ENCODE data around the gene SLX9. TPM values are rescaled to one million over a fixed set of nuclear protein-coding genes. Genes with fewer than 3 reads are reported as not detected.

The SLX9 gene
- total RNA-seq, 2 donors from 2014 or later, result 21.4 to 24.8 TPM

DNA sequence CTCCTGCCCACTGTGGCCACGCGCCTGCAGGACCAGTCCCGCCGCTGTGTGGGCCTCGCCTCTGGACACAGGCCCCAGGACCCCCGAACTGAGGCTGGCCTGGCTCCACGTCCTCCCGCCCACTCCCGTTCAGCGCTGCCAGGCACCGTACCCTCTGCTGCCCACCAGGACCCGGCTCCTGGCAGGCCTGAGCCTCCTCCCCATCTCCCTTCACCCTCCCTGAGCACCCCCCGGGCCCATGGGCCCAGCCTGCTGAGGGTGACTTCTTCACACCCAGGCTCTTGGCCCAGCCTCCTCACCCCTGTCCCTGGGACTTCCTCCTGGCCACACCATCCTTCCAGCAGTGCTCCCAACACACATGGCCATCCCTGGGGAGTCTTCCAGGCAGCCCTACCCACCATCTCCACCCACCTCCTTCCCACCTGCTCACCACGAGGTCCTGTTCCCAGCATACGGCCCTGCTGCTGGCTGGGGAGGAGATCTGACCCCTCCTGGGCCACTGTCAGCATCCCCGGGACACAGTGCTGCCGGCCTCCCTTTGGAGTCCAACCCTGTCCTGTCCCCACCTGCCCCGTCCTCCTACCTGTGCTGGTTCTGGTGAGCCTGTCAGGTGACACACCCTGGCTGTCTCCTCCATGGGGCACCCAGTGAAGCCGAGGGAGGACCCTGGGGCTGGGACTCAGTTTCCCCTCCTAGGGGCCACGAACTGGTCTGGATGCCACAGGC is 53.7 kb downstream of the SLX9 start:
- Histone ChIP-seq H3K27me3 (replicated peaks; ENCODE audit: insufficient read depth) (no peaks in the 10 kb centered on the region), H3K4me1 (replicated peaks) (no peaks in the 10 kb centered on the region), H3K4me3 (no peak overlapping the region), H3K36me3 (no peaks in the 10 kb centered on the region), H3K9me3 (no peaks in the 10 kb centered on the region), H3K27ac (no peak overlapping the region)
- intact Hi-C loops (cut with DNase I), result loop anchor here (2.0 to 5.0 kb wide), 3 partner anchors 39 to 139 kb away; no protein-coding TSS in a partner anchor
- TF ChIP-seq POLR2A (IDR thresholded peaks at IDR 0.05), result no peak
- DNase-seq (ENCODE audit: low spot score), result no peak
- WGBS, result 88% methylated on average over 18 of the region's 20 CpGs

DNA sequence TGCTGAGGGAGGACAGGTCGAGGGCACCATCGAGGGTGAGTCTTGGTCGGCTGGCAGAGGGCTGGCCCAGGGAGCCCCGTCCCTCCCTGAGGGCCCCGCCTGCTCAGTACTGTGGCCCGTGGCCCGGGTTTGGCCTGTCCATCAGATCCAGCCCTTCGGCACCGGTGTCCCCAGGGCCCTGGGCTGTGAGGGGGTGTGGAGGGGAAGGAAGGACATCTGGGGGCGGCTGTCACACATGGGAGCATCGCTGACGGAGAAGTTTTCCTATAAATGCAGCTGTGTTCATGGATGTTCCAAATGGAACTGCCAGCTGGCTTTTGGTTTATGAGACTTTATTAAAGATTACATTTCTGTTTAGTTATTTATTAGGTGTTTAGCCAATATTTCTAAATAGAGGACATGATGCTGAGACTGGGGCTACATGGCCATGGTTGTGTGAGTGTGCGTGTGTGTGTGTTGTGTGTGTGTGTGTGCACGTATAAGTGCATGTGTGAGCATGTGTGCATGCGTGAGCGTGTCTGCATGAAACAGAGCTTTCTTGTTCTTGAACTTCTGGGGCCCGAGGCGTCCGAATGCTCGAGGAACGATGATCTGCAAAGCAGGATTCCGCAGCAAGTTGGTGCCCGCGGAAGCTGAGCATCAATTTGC is 54.3 kb downstream of the SLX9 start:
- no peak for DNase-seq (ENCODE audit: low spot score)
- H3K9me3 ChIP-seq, result no peaks in the 10 kb centered on the region
- no peak overlapping the region for H3K4me3 ChIP-seq
- no peaks in the 10 kb centered on the region for H3K27me3 ChIP-seq (replicated peaks; ENCODE audit: insufficient read depth)
- H3K27ac ChIP-seq, result no peak overlapping the region
- intact Hi-C loops (cut with DNase I), result loop anchor here (5.0 kb wide), 2 partner anchors 38 to 138 kb away; no protein-coding TSS in a partner anchor
- no peaks in the 10 kb centered on the region for H3K36me3 ChIP-seq
- TF ChIP-seq POLR2AphosphoS5 (IDR thresholded peaks at IDR 0.05), result no peak
- WGBS, result 51% methylated on average over 24 of the region's 24 CpGs
- H3K4me1 ChIP-seq (replicated peaks), result no peaks in the 10 kb centered on the region

DNA sequence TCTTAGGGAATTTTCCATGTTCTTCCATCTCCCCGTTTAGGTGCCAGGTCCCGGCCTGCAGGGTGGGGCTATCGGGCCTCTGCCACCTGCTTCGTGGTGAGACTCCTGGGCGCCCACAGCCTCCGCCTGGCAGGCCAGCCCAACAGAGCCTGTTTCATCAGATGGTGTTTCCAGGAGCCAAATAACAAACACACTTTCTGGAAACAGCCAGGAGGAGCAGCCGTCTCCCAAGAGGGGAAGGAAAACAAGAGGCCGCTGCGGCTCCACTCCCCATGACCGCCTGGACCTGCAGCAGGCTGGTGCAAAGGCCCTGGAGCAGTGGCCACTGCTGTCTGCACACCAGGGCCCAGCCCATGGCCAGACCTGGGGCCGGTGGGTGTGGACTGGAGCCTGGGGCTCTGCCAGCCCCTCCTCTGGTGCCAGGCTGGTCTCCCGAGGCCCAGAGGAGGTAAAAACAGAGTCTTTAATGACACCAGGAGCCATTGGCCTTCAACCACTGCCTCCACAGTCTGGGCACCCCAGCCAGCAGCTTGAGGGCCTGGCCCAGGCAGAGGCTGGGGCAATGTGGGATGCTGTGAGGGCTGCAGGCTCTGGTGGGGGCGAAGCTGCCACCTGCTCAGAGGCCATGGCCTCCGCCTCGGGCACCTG is 55.0 kb downstream of the SLX9 start:
- 62% methylated on average over 15 of the region's 15 CpGs for WGBS
- Histone ChIP-seq H3K27me3 (replicated peaks; ENCODE audit: insufficient read depth) (no peaks in the 10 kb centered on the region), H3K9me3 (no peaks in the 10 kb centered on the region), H3K36me3 (no peaks in the 10 kb centered on the region), H3K4me3 (no peak overlapping the region), H3K4me1 (replicated peaks) (no peaks in the 10 kb centered on the region), H3K27ac (no peak overlapping the region)
- intact Hi-C loops (cut with DNase I), result loop anchor here (5.0 kb wide), 2 partner anchors 37 to 137 kb away; no protein-coding TSS in a partner anchor
- TF ChIP-seq POLR2AphosphoS5 (IDR thresholded peaks at IDR 0.05) (no peak), POLR2A (IDR thresholded peaks at IDR 0.05) (no peak)
- TF ChIP-seq, protein P1, sequence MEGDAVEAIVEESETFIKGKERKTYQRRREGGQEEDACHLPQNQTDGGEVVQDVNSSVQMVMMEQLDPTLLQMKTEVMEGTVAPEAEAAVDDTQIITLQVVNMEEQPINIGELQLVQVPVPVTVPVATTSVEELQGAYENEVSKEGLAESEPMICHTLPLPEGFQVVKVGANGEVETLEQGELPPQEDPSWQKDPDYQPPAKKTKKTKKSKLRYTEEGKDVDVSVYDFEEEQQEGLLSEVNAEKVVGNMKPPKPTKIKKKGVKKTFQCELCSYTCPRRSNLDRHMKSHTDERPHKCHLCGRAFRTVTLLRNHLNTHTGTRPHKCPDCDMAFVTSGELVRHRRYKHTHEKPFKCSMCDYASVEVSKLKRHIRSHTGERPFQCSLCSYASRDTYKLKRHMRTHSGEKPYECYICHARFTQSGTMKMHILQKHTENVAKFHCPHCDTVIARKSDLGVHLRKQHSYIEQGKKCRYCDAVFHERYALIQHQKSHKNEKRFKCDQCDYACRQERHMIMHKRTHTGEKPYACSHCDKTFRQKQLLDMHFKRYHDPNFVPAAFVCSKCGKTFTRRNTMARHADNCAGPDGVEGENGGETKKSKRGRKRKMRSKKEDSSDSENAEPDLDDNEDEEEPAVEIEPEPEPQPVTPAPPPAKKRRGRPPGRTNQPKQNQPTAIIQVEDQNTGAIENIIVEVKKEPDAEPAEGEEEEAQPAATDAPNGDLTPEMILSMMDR (IDR thresholded peaks at IDR 0.05), result no peak
- no peak for DNase-seq (ENCODE audit: low spot score)

DNA sequence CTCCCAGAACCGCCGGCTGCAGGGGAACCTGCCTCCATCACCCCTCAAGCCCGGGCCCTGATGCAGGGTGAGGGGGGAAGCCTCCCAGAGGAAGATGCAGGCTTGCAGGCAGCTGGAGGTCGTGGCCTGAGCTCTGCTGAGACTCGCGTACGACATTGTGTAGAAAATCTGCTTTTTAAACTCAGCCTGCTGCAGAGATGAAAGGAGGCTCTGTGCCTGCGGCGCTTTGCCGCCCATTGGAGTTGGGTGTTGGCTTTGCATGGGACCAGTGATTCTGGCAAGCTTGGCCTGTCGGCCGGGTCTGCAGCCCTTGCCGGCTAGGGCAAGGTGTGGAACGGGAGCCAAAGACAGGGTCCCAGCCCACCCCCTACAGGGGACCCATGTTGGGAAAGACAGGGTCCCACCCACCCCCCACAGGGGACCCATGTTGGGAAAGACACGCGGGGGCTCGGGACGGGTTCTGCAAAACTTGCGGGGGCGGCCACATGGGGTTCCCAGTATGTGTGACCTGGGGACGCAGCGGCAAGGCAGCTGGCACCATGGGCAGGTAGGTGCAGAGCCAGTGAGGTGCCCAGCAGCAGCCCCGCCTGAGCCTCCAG is 55.6 kb downstream of the SLX9 start:
- Histone ChIP-seq H3K4me1 (replicated peaks) (no peaks in the 10 kb centered on the region), H3K27ac (no peak overlapping the region), H3K4me3 (no peak overlapping the region), H3K27me3 (replicated peaks; ENCODE audit: insufficient read depth) (no peaks in the 10 kb centered on the region), H3K36me3 (no peaks in the 10 kb centered on the region), H3K9me3 (no peaks in the 10 kb centered on the region)
- 85% methylated on average over 23 of the region's 23 CpGs for WGBS
- intact Hi-C loops (cut with DNase I), result no loop called here
- no peak for DNase-seq (ENCODE audit: low spot score)
- TF ChIP-seq, protein P1 (IDR thresholded peaks at IDR 0.05), result no peak
- TF ChIP-seq POLR2AphosphoS5 (IDR thresholded peaks at IDR 0.05) (no peak), POLR2A (IDR thresholded peaks at IDR 0.05) (no peak)

DNA sequence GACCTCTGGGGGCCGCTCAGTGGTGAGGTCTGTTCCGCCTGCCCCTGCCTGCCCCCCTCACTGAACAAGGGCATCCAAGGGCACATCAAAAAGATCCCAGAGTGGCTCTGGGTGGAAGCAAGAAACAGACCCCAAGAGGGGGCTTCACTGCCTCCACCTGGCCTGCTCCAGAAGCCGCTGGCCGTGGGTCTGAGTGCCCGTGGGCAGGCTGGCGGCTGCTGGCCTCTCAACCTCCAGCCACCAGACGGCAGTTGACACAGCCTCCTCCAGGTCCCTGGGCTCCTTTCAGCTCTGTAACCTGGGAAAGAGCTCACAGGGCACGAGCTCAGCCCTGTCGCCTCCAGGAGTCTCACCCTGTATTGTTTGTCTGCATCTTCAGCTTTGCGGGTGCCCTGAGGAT is 56.3 kb downstream of the SLX9 start:
- H3K27ac ChIP-seq, result no peak overlapping the region
- intact Hi-C loops (cut with DNase I), result no loop called here

DNA sequence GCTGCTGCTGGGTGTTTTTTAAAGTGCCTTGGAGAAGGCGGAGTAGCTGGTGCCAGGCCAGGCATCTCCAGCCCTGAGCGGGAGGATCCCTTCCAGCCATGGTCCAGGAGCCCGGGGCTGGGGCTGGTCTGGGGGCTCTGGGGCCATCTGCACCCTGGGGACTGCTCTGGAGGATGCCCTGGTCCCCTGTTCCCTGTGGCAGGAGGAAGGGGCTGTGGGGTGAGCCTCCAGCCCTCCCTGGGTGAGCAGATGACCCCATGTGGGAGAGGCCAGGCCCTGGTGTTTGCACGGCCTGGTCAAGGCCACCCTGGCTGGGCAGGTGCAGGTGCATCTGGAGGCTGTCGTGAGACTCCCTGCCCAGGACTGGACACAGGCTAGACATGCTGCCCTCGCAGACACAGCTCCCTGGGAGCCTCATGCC is 56.7 kb downstream of the SLX9 start:
- no peak for TF ChIP-seq POLR2A (IDR thresholded peaks at IDR 0.05)
- TF ChIP-seq, protein P1 (IDR thresholded peaks at IDR 0.05), result no peak
- no peak for TF ChIP-seq POLR2AphosphoS5 (IDR thresholded peaks at IDR 0.05)
- Histone ChIP-seq H3K4me3 (no peak overlapping the region), H3K27ac (no peak overlapping the region), H3K36me3 (no peaks in the 10 kb centered on the region), H3K27me3 (replicated peaks; ENCODE audit: insufficient read depth) (no peaks in the 10 kb centered on the region), H3K4me1 (replicated peaks) (no peaks in the 10 kb centered on the region), H3K9me3 (no peaks in the 10 kb centered on the region)
- no peak for DNase-seq (ENCODE audit: low spot score)
- WGBS, result 97% methylated on average over 4 of the region's 6 CpGs
- intact Hi-C loops (cut with DNase I), result no loop called here

More for the DNA sequence above, 56.3 kb downstream of the SLX9 start:
- Histone ChIP-seq H3K4me1 (replicated peaks) (no peaks in the 10 kb centered on the region), H3K9me3 (no peaks in the 10 kb centered on the region), H3K27me3 (replicated peaks; ENCODE audit: insufficient read depth) (no peaks in the 10 kb centered on the region), H3K4me3 (no peak overlapping the region), H3K36me3 (no peaks in the 10 kb centered on the region)
- WGBS, result 97% methylated on average over 10 of the region's 10 CpGs
- no peak for DNase-seq (ENCODE audit: low spot score)
- TF ChIP-seq POLR2AphosphoS5 (IDR thresholded peaks at IDR 0.05), result no peak
